Suprapubic skin (tissue), 3 donors: ENCODE results near the gene ADORA2A.

Experiments used
- CTCF ChIP-seq, 2 donors: fragments of 200-600 bp in 1 of 2; fragments of 450-650 bp in 1 of 2; sonication (generic) in 1 of 2; IDR thresholded peaks; one replicate each; pipeline ENCODE4 v1.5.1; 2016 to 2019; ENCODE audit warnings: antibody characterized with exemption in 2 of 2, mild to moderate bottlenecking in 1 of 2, moderate library complexity in 1 of 2
- POLR2A ChIP-seq, 2 donors: fragments of 450-650 bp; IDR thresholded peaks; one replicate each; pipeline ENCODE4 v1.6.1; 2017; ENCODE audit warnings: antibody characterized with exemption in 2 of 2, mild to moderate bottlenecking in 2 of 2, moderate library complexity in 2 of 2

GRCh38 chr22:24407884-24408283, 19.5 kb upstream of the ADORA2A start:
- TF ChIP-seq CTCF (IDR thresholded peaks at IDR 0.05) = no peak
- no peak for TF ChIP-seq POLR2A (IDR thresholded peaks at IDR 0.05)
